GM23248 (cell line): Measurements from ENCODE around the gene VAV2. TPM values are rescaled to one million over a fixed set of nuclear protein-coding genes. Genes with fewer than 3 reads are reported as not detected.

Source experiments
- DNase-seq: peaks from one replicate; pipeline ENCODE4 v3.0.0-alpha.2; 2015
- H2AFZ ChIP-seq: fragments of 200-600 bp; sonication (generic); 2 replicates; pipeline ENCODE4 v1.6.1; 2016; ENCODE audit warnings: antibody characterized with exemption
- H3F3A ChIP-seq: fragments of 200-600 bp; sonication (generic); 2 replicates; pipeline ENCODE4 v1.6.1; 2016; ENCODE audit warnings: mild to moderate bottlenecking, antibody characterized with exemption, mixed run types; ENCODE audit not compliant: insufficient read depth
- H3K27ac ChIP-seq: fragments of 200-600 bp; sonication (generic); 2 replicates; pipeline ENCODE4 v1.5.1; 2016; ENCODE audit warnings: mild to moderate bottlenecking
- H3K27me3 ChIP-seq: fragments of 200-600 bp; sonication (generic); replicated peaks from 2 replicates; pipeline ENCODE4 v1.6.1; 2016; ENCODE audit warnings: mild to moderate bottlenecking; ENCODE audit not compliant: insufficient read depth
- H3K36me3 ChIP-seq: fragments of 200-600 bp; sonication (generic); 2 replicates; pipeline ENCODE4 v1.6.1; 2016; ENCODE audit warnings: low read depth, mild to moderate bottlenecking
- H3K4me1 ChIP-seq: fragments of 200-600 bp; sonication (generic); 2 replicates; pipeline ENCODE4 v1.6.1; 2016; ENCODE audit warnings: mild to moderate bottlenecking; ENCODE audit not compliant: insufficient read depth
- H3K4me2 ChIP-seq: fragments of 200-600 bp; sonication (generic); one replicate; pipeline ENCODE4 v1.6.1; 2016; ENCODE audit warnings: mild to moderate bottlenecking; ENCODE audit not compliant: unreplicated experiment
- H3K4me3 ChIP-seq: fragments of 200-600 bp; sonication (generic); 2 replicates; pipeline ENCODE4 v1.5.1; 2016; ENCODE audit warnings: mild to moderate bottlenecking
- H3K79me2 ChIP-seq: fragments of 200-600 bp; sonication (generic); 2 replicates; pipeline ENCODE4 v1.6.1; 2016; ENCODE audit warnings: mild to moderate bottlenecking; ENCODE audit not compliant: insufficient read depth
- H3K9ac ChIP-seq: fragments of 200-600 bp; sonication (generic); 2 replicates; pipeline ENCODE4 v1.6.1; 2016; ENCODE audit warnings: mild to moderate bottlenecking
- H3K9me2 ChIP-seq: fragments of 200-600 bp; sonication (generic); 2 replicates; pipeline ENCODE4 v1.6.1; 2016; ENCODE audit warnings: mixed run types, mild to moderate bottlenecking, moderate library complexity; ENCODE audit not compliant: insufficient read depth
- H3K9me3 ChIP-seq: fragments of 200-600 bp; sonication (generic); one replicate; pipeline ENCODE4 v1.6.1; 2017; ENCODE audit warnings: low read depth
- H4K20me1 ChIP-seq: fragments of 200-600 bp; sonication (generic); 2 replicates; pipeline ENCODE4 v1.6.0; 2016; ENCODE audit not compliant: insufficient read depth
- EZH2 ChIP-seq: fragments of 200-600 bp; sonication (generic); IDR thresholded peaks from 2 replicates; pipeline ENCODE4 v1.6.1; 2018; ENCODE audit warnings: antibody characterized with exemption, mild to moderate bottlenecking; ENCODE audit not compliant: insufficient read depth, poor library complexity, severe bottlenecking
- EZH2phosphoT487 ChIP-seq: fragments of 200-600 bp; sonication (generic); IDR thresholded peaks from 2 replicates; pipeline ENCODE4 v1.6.1; 2018; ENCODE audit warnings: antibody characterized with exemption, moderate library complexity, mild to moderate bottlenecking, low read depth; ENCODE audit not compliant: insufficient read depth
- WGBS, 2 experiments: methylation state at CpG; one replicate each; pipeline ENCODE4 v1.1.6; 2015 to 2017; ENCODE audit warnings: low lambda C conversion rate in 2 of 2, low coverage in 1 of 2; ENCODE audit errors: missing lambda C conversion rate in 2 of 2; 5-methylcytosine and 5-hydroxymethylcytosine counted together
- in situ Hi-C: fragments of 300-500 bp; cut with MboI; formaldehyde crosslinking; loops from 2 replicates; pipeline ENCODE4 v1.15.0; 2020
- polyA plus RNA-seq: library from polyadenylated mRNA; unstranded; fragments of >200 nt; fragmentation: Nextera tagmentation; extraction: Ambion mirVana; gene quantifications from 2 replicates; pipeline ENCODE4 v1.2.1, GENCODE V29; 2016
- total RNA-seq: library from RNA; depleted of rRNA; stranded (reverse); fragments of >200 nt; shearing (Covaris generic); gene quantifications from 2 replicates; pipeline ENCODE4 v1.2.3, GENCODE V29; 2014

VAV2 gene
- total and polyA plus RNA-seq, 2 experiments from 2014 or later: 6.7 to 9.0 TPM

- H3K9ac ChIP-seq: no peak overlapping the region
- H4K20me1 ChIP-seq: no peaks in the 10 kb centered on the region
- DNase-seq: no peak
- TF ChIP-seq EZH2 (no peak), EZH2phosphoT487 (no peak)
- H3K36me3 ChIP-seq: no peaks in the 10 kb centered on the region
- H2AFZ ChIP-seq: no peak overlapping the region
- no peaks in the 10 kb centered on the region for H3K4me1 ChIP-seq
- no peak overlapping the region for H3K4me3 ChIP-seq
- H3K9me3 ChIP-seq: no peaks in the 10 kb centered on the region
- H3K79me2 ChIP-seq: peaks cover 100% of the 10 kb centered on the region
- H3K4me2 ChIP-seq: no peak overlapping the region
- in situ Hi-C loops: no loop called here
- H3K27ac ChIP-seq: no peak overlapping the region
- WGBS, 2 experiments: 82 to 89% methylated on average over 20 to 22 of the region's 22 CpGs
- H3F3A ChIP-seq: no peaks in the 10 kb centered on the region
- no peaks in the 10 kb centered on the region for H3K27me3 ChIP-seq
- H3K9me2 ChIP-seq: no peaks in the 10 kb centered on the region
Measured at GRCh38 chr9:133971121-133971951, 20.8 kb downstream of the VAV2 start.

GRCh38 chr9:133970581-133971058, 21.5 kb downstream of the VAV2 start:
- H3K9me3 ChIP-seq: no peaks in the 10 kb centered on the region
- no peaks in the 10 kb centered on the region for H3F3A ChIP-seq
- no peaks in the 10 kb centered on the region for H3K4me1 ChIP-seq
- no peaks in the 10 kb centered on the region for H3K36me3 ChIP-seq
- no peaks in the 10 kb centered on the region for H4K20me1 ChIP-seq
- H3K4me2 ChIP-seq: no peak overlapping the region
- no peak for DNase-seq
- TF ChIP-seq EZH2phosphoT487 (no peak), EZH2 (no peak)
- in situ Hi-C loops: no loop called here
- no peaks in the 10 kb centered on the region for H3K9me2 ChIP-seq
- 77% methylated on average over 6 of the region's 6 CpGs for WGBS, 2 experiments
- no peak overlapping the region for H3K9ac ChIP-seq
- no peaks in the 10 kb centered on the region for H3K27me3 ChIP-seq
- H3K4me3 ChIP-seq: no peak overlapping the region
- H3K27ac ChIP-seq: no peak overlapping the region
- peaks cover 100% of the 10 kb centered on the region for H3K79me2 ChIP-seq
- H2AFZ ChIP-seq: no peak overlapping the region

GRCh38 chr9:133969681-133970580, 22.2 kb downstream of the VAV2 start:
- WGBS, 2 experiments: 85 to 86% methylated on average over 24 to 25 of the region's 25 CpGs
- no peaks in the 10 kb centered on the region for H3F3A ChIP-seq
- no peaks in the 10 kb centered on the region for H3K9me2 ChIP-seq
- no peaks in the 10 kb centered on the region for H3K36me3 ChIP-seq
- H3K9ac ChIP-seq: no peak overlapping the region
- no peaks in the 10 kb centered on the region for H3K9me3 ChIP-seq
- no peaks in the 10 kb centered on the region for H4K20me1 ChIP-seq
- H3K27me3 ChIP-seq: no peaks in the 10 kb centered on the region
- no peak overlapping the region for H3K27ac ChIP-seq
- H3K4me3 ChIP-seq: no peak overlapping the region
- TF ChIP-seq EZH2 (no peak), EZH2phosphoT487 (no peak)
- no peaks in the 10 kb centered on the region for H3K4me1 ChIP-seq
- H2AFZ ChIP-seq: no peak overlapping the region
- H3K4me2 ChIP-seq: no peak overlapping the region
- in situ Hi-C loops: no loop called here
- peaks cover 100% of the 10 kb centered on the region for H3K79me2 ChIP-seq
- no peak for DNase-seq

GRCh38 chr9:133968966-133969617, 23.0 kb downstream of the VAV2 start:
- in situ Hi-C loops: no loop called here
- Histone ChIP-seq H3K4me1 (no peaks in the 10 kb centered on the region), H3K9me2 (no peaks in the 10 kb centered on the region), H3K27ac (no peak overlapping the region), H3K27me3 (no peaks in the 10 kb centered on the region), H3K36me3 (no peaks in the 10 kb centered on the region), H4K20me1 (no peaks in the 10 kb centered on the region), H3K4me3 (no peak overlapping the region), H3K9ac (no peak overlapping the region), H3F3A (no peaks in the 10 kb centered on the region), H3K79me2 (peaks cover 100% of the 10 kb centered on the region), H3K9me3 (no peaks in the 10 kb centered on the region), H2AFZ (no peak overlapping the region), H3K4me2 (no peak overlapping the region)
- 62 to 67% methylated on average over 20 to 22 of the region's 22 CpGs for WGBS, 2 experiments
- no peak for TF ChIP-seq EZH2phosphoT487
- no peak for TF ChIP-seq EZH2
- DNase-seq: no peak
